ENCODE data around the gene UBE2M.
"Not testable (repeated sequence)": the region's sequence is repeated elsewhere in the genome, so short reads cannot be mapped to it uniquely, and the experiment has no call there.

The UBE2M gene

DNA sequence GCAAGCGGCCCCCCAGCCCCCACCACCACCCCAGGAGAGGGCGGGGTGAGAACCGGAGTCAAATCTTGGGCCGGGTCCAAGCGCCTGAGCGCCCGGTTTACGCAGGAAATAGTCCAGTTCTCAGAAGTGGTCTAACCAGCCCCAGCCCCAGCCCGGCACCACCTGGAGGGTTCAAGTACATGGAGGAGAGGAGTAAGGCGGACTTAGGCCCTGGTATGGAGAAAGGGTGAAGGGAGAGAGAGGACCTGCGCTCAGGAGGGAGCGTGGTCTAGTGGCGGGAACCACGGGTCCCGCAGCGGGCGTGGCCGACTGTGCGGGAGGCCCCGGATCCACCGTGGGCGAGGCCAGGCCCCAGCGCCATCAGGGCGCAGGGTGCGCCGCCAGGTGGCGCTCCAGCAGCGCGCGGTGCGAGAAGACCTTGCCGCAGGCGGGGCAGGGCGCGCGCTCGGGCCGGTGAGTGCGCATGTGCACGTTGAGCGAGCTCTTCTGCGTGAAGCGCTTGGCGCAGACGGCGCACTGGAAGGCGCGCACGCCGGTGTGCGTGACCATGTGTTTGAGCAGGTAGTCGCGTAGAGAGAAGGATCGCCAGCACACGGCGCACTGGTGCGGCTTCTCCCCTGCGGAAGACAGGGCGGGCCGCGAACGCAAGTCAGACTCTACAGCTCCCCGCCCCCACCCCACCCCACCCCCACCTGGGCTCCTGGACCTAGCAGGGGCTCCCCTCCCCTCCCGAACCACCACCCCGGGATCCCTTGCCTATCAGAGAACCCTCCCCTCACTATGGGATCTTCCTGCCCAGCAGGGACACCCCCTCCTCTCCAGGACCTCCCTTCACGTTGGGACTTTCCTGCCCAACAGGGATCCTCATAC lies 44.5 kb downstream of the UBE2M start:
- no peak for DNase-seq (ENCODE audit: low spot score)

DNA sequence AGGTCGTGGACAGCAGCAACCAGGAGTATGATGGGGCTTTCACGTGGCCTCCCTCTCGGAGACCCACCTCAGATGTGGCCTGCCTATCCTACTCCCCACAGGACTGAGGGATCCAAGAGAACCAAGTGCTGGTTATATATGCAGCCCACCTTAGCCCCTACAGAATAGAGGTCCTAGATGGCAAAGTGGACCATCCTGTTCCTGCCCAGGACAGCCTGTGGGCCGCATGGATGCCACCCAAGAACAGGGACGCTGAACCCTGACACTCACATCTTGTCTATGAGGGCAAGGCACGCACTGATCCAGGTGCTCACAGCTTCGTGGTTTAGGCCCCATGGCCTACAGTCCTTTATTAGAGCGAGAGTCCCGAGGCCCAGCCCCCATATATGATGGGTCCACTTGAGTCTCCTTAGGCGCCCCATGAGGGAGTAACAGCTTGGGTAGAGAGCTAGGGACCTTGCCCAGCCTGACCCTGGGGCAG lies 45.2 kb downstream of the UBE2M start:
- DNase-seq (ENCODE audit: low spot score): no peak

DNA sequence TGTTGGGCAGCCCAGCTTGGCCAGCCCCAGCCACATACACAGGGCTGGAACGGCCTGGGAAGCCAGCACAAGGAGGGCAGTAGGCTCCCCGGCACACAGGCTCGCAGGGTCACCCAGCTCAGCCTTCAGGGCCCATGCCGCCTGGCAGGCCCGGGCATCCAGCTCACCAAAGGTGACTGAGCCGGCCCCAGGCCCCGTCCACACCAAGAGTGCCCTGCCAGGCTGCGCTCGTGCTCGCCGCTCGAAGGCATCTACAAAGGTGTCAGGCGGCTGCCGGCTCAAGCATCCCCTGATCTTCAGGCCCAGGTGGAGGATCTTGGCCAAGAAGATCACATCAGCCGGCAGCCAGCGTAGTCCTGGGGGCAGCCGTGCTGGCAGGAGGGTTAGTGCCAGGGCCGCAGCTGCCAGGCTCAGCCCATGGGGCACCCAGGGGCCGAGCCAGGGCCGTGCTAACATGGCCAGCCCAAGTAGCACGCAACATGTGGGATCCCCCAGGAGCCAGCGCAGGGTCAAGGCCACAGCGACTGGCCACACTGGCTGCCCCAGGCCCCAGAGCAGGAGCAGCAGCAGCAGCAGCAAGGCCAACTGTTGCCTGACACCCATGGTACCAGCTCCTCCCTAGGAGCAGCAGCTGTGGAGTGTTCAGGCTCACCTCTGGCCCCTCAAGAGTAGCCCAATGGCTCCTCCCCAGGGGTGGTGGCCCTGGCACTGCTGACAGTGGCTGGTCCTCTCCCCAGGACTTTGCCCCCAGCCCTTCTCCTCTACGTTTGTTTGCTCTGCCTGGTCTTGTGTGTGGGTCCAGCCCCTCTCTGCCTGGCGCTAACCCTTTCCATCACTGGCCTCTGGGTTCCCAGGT lies 46.8 kb downstream of the UBE2M start, which contains the start of gene SLC27A5:
TSS of gene SLC27A5 (minus strand) at position 640 of the 856 bp plus-strand sequence. CDS start at position 603, 37 bp downstream.
- no peak for DNase-seq (ENCODE audit: low spot score)

DNA sequence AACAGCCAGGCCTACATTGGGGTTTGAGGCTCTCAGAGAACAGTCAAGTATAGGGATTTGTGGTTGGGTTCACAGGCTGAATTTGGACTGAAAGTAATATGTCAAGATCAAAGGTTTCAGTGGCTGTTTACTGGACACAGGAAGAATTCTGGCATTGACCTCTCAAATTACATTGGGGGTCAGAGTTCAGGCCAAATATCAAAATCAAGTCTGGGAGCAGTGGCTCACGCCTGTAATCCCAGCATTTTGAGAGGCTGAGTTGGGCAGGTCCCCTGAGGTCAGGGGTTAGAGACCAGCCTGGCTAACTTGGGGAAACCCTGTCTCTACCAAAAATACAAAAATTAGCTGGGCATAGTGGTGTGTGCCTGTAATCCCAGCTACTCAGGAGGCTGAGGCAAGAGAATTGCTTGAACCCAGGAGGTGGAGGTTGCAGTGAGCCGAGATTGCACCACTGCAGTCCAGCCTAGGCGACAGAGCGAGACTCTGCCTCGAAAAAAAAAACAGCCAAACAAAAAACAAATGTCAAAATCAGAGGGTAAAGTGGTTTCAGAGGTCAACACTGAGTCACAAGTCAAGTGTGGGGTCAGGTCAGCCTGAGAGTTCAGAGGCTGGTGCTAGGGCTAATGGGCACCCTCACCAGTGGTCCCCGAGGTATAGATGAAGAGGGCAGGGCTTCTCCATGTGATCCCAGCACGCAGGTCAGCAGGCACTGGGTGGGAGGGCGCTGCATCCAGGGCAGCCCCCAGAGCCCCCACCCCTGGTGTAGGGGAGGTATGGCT lies 48.1 kb downstream of the UBE2M start:
- no peak for DNase-seq (ENCODE audit: low spot score)

GRCh38 chr19:58509731-58510083 lies 48.7 kb downstream of the UBE2M start:
- no peak for DNase-seq (ENCODE audit: low spot score)

- DNase-seq (ENCODE audit: low spot score): not testable (repeated sequence)
Observed at GRCh38 chr19:58507602-58508223, 50.7 kb downstream of the UBE2M start.

Small RNA genes lying within 50 kb of the gene (small RNA-seq; reads per million reads assigned to genes)
- gene MIR6807: 0.08 to 0.31 reads per million in 2 experiments
- 0 reads per million in 2 experiments for gene RN7SL525P
